PC-3 (cell line): ENCODE results near the gene SLC17A5. TPM values are rescaled to one million over a fixed set of nuclear protein-coding genes. Genes with fewer than 3 reads are reported as not detected.

Experiments
- ATAC-seq: fragments of 200-7000 bp; cut with Tn5 transposase; 2 replicates; pipeline ENCODE4 v1.9.1; 2020; ENCODE audit warnings: mild to moderate bottlenecking, moderate library complexity
- BruUV-seq: library from RNA; stranded (reverse); fragments of 400-500 nt; replicated peaks from 2 replicates; lab custom pipeline; 2021; lab: Mats Ljungman, UMichigan
- CTCF ChIA-PET: fragments of 300-600 bp; sonication (Branson Sonifier 250); formaldehyde crosslinking; loops from one replicate; lab custom pipeline; 2022; ENCODE audit warnings: antibody characterized with exemption; lab: Charles Lee
- POLR2A ChIA-PET: fragments of 300-600 bp; sonication (Branson Sonifier 250); formaldehyde crosslinking; loops from one replicate; lab custom pipeline; 2022; ENCODE audit warnings: antibody characterized with exemption; ENCODE audit not compliant: unreplicated experiment; lab: Charles Lee
- DNase-seq: peaks from one replicate; pipeline ENCODE4 v3.0.0-alpha.2; 2015
- H2AFZ ChIP-seq: fragments of 300-600 bp; sonication (generic); 2 replicates; pipeline ENCODE4 v1.6.0; 2016; ENCODE audit warnings: antibody characterized with exemption, low read length
- H3F3A ChIP-seq: fragments of 300-600 bp; sonication (generic); one replicate; pipeline ENCODE4 v1.6.0; 2017; ENCODE audit warnings: antibody characterized with exemption, low read length, control low read depth, mild to moderate bottlenecking; ENCODE audit not compliant: unreplicated experiment
- H3K27ac ChIP-seq: fragments of 300-600 bp; sonication (generic); 2 replicates; pipeline ENCODE4 v1.5.1; 2016; ENCODE audit warnings: mild to moderate bottlenecking, low read length
- H3K27me3 ChIP-seq: fragments of 300-600 bp; sonication (generic); 2 replicates; pipeline ENCODE4 v1.6.1; 2016; ENCODE audit warnings: low read length, mixed read lengths
- H3K36me3 ChIP-seq: fragments of 300-600 bp; sonication (generic); 2 replicates; pipeline ENCODE4 v1.6.1; 2016; ENCODE audit warnings: low read depth, mixed run types, low read length, mixed read lengths
- H3K4me1 ChIP-seq: fragments of 300-600 bp; sonication (generic); 2 replicates; pipeline ENCODE4 v1.5.1; 2016; ENCODE audit warnings: low read length; ENCODE audit not compliant: insufficient read depth
- H3K4me2 ChIP-seq: fragments of 300-600 bp; sonication (generic); 2 replicates; pipeline ENCODE4 v1.6.0; 2016; ENCODE audit warnings: low read length
- H3K4me3 ChIP-seq: fragments of 300-600 bp; sonication (generic); 2 replicates; pipeline ENCODE4 v1.5.1; 2016; ENCODE audit warnings: mild to moderate bottlenecking, low read length, mixed read lengths
- H3K79me2 ChIP-seq: fragments of 300-600 bp; sonication (generic); 2 replicates; pipeline ENCODE4 v1.6.1; 2017; ENCODE audit warnings: low read length, mixed read lengths
- H3K9ac ChIP-seq: fragments of 300-600 bp; sonication (generic); 2 replicates; pipeline ENCODE4 v1.6.0; 2016; ENCODE audit warnings: mild to moderate bottlenecking, low read length
- H3K9me2 ChIP-seq: fragments of 300-600 bp; sonication (generic); replicated peaks from 2 replicates; pipeline ENCODE4 v1.6.1; 2016; ENCODE audit warnings: mixed run types, low read length, mixed read lengths
- H3K9me3 ChIP-seq: fragments of 300-600 bp; sonication (generic); 2 replicates; pipeline ENCODE4 v1.6.1; 2016; ENCODE audit warnings: low read length, mixed read lengths
- H4K20me1 ChIP-seq: fragments of 300-600 bp; sonication (generic); 2 replicates; pipeline ENCODE4 v1.6.1; 2016; ENCODE audit warnings: low read length, mixed read lengths
- EZH2 ChIP-seq: fragments of 300-600 bp; sonication (generic); IDR thresholded peaks from one replicate; pipeline ENCODE4 v1.6.1; 2017; ENCODE audit warnings: antibody characterized with exemption, mild to moderate bottlenecking, low read length; ENCODE audit not compliant: unreplicated experiment
- EZH2phosphoT487 ChIP-seq: fragments of 300-600 bp; sonication (generic); IDR thresholded peaks from 2 replicates; pipeline ENCODE4 v1.6.1; 2018; ENCODE audit warnings: mild to moderate bottlenecking, antibody characterized with exemption, low read length, borderline replicate concordance
- intact Hi-C: fragments of 100-400 bp; cut with micrococcal nuclease; formaldehyde crosslinking; loops from 2 replicates; pipeline ENCODE4 v1.9.0; 2023
- total RNA-seq: library from RNA; depleted of rRNA; stranded (reverse); fragments of >200 nt; gene quantifications from 2 replicates; pipeline ENCODE4 v1.2.3, GENCODE V29; 2014
- TF ChIP-seq, protein P1 (sequence below): fragments of 300-600 bp; sonication (generic); conservative IDR thresholded peaks from 2 replicates; pipeline ENCODE4 v1.5.1; 2017; ENCODE audit warnings: antibody characterized with exemption, low read depth, mild to moderate bottlenecking, low read length

Gene SLC17A5
- total RNA-seq, 1 experiment from 2014 or later: 5.2 TPM

DNA sequence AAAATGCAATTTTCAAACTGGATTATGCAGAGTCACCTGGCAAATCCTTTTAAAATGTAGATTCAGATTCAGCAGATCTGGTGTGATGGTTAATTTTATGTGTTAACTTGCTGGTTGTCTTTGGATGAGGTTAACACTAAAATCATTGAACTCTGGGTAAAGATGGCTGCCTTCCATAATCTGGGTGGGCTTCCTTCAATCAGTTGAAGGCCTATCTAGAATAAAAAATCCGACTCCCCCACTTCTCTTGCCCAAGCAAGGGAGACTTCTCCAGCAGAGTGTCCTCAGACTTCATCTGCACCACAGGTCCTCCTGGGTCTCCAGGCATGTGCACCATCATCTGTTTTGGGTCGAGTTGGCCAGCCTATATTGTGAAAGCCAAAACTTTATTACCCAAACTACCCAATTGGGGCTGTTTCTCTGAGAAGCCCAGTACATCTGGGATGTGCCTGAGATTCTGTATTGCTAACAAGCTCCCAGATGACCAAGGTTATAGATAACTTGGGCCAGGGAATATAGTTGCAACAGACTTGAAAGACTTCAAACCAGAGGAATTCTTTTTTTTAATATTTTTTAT lies 1.6 kb upstream of the SLC17A5 start:
- Histone ChIP-seq H3K4me2 (peak overlapping the region; percentile 91), H3K4me3 (peak overlapping the region; percentile 92), H3K9me3 (no peaks in the 10 kb centered on the region), H3K79me2 (peaks cover 14% of the 10 kb centered on the region; the same call in 1 of the 2 replicates), H3K36me3 (no peaks in the 10 kb centered on the region), H3K27me3 (no peaks in the 10 kb centered on the region), H3K4me1 (peaks cover 28% of the 10 kb centered on the region), H3K27ac (peak overlapping the region; percentile 60), H3F3A (peaks cover 7% of the 10 kb centered on the region), H3K9ac (0 out of 2 replicates have a peak overlapping the region, but pooled peaks have one; percentile 85), H4K20me1 (no peaks in the 10 kb centered on the region), H2AFZ (0 out of 2 replicates have a peak overlapping the region, but pooled peaks have one; percentile 96), H3K9me2 (no peaks in the 10 kb centered on the region)
- ChIA-PET POLR2A (no interaction called here), CTCF (interaction anchor here (0.7 kb wide), 1 partner anchor 78 kb away, joined by 3 read pairs; no protein-coding TSS in a partner anchor)
- TF ChIP-seq EZH2phosphoT487 (no peak), EZH2 (no peak)
- TF ChIP-seq, protein P1, sequence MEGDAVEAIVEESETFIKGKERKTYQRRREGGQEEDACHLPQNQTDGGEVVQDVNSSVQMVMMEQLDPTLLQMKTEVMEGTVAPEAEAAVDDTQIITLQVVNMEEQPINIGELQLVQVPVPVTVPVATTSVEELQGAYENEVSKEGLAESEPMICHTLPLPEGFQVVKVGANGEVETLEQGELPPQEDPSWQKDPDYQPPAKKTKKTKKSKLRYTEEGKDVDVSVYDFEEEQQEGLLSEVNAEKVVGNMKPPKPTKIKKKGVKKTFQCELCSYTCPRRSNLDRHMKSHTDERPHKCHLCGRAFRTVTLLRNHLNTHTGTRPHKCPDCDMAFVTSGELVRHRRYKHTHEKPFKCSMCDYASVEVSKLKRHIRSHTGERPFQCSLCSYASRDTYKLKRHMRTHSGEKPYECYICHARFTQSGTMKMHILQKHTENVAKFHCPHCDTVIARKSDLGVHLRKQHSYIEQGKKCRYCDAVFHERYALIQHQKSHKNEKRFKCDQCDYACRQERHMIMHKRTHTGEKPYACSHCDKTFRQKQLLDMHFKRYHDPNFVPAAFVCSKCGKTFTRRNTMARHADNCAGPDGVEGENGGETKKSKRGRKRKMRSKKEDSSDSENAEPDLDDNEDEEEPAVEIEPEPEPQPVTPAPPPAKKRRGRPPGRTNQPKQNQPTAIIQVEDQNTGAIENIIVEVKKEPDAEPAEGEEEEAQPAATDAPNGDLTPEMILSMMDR: no peak
- no TSS peak for BruUV-seq
- intact Hi-C loops: loop anchor here (2.0 kb wide), 1 partner anchor 135 kb away; the partner anchor contains the start of gene EEF1A1
- DNase-seq (no peak), ATAC-seq (no peak)

DNA sequence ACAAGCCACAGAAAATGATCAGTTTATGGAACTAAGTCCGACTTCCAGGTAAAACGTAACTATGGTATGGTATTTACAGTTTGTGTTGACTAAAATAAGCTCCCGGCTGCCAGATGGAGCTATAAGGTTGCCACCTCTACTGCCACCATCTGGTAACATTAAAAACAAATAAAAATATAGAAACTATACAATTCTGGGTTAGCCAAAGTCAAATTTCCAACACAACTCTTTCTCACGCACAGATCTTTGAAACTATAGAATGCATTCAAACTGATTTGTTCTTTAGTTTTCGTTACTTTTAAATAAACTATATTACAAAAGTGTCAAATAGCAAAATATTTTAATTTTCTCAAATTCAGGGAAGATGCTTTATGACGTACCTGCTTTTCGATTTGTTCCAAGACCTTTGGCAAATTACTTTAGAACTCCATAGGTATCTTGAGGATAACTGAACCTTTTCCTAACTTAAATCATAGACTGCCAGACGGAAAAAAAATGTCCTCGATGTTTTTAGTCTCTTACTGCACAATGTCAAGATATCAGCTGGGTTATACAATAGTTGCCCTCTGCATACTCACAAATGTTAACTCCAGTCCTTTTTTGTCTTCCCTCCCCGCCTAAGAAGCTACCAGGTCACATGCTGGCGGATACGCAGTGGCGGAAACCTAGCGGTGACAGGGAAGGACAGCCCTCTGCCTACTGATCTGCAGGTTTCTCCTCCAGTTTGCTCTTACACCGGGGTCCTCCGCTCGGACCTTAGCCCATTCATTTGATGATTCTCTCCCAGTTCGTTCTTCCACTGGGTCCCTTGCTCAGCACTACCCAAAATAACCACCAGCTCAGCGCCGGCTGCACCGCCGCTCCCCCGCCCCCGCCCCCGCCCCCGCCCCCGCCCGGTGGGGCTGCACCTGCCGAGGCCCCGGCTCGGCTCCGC lies 888 bp downstream of the SLC17A5 start:
- intact Hi-C loops: loop anchor here (2.0 kb wide), 1 partner anchor 72 kb away; no protein-coding TSS in a partner anchor
- peaks cover 7% of the 10 kb centered on the region for H3F3A ChIP-seq
- ChIA-PET POLR2A (interaction anchor here (0.5 to 1.0 kb wide), 6 partner anchors 40 to 264 kb away, joined by 3 to 6 read pairs (median 4); no protein-coding TSS in a partner anchor), CTCF (interaction anchor here (0.6 to 1.2 kb wide), 2 partner anchors 9 to 161 kb away, joined by 3 to 4 read pairs; no protein-coding TSS in a partner anchor)
- H3K4me1 ChIP-seq: peaks cover 28% of the 10 kb centered on the region
- H3K36me3 ChIP-seq: no peaks in the 10 kb centered on the region
- no peaks in the 10 kb centered on the region for H3K9me2 ChIP-seq
- H3K27me3 ChIP-seq: no peaks in the 10 kb centered on the region
- peak; percentile 39 for ATAC-seq
- no peak for TF ChIP-seq EZH2
- TF ChIP-seq, protein P1: peak; percentile 50; the same call in 1 of the 2 replicates
- no peaks in the 10 kb centered on the region for H4K20me1 ChIP-seq
- peak; percentile 51 for DNase-seq
- TSS peak; percentile 69 for BruUV-seq
- H3K4me2 ChIP-seq: peak overlapping the region; percentile 91
- H3K9ac ChIP-seq: peak overlapping the region; percentile 85; the same call in 1 of the 2 replicates
- peak overlapping the region; percentile 92 for H3K4me3 ChIP-seq
- H3K79me2 ChIP-seq: peaks cover 14% of the 10 kb centered on the region; the same call in 1 of the 2 replicates
- H2AFZ ChIP-seq: peak overlapping the region; percentile 96
- H3K9me3 ChIP-seq: no peaks in the 10 kb centered on the region
- no peak overlapping the region for H3K27ac ChIP-seq
